GM21360 (cell line): ENCODE measurements around the gene ZNF775.
"Not testable (repeated sequence)": the region's sequence is repeated elsewhere in the genome, so short reads cannot be mapped to it uniquely, and the experiment has no call there.

Experiments
- ATAC-seq: cut with Tn5 transposase; IDR thresholded peaks from one replicate; pipeline ENCODE4 v1.9.1; 2021; ENCODE audit warnings: mild to moderate bottlenecking, moderate library complexity; ENCODE audit not compliant: unreplicated experiment

Gene ZNF775

GRCh38 chr7:150380463-150380862, 1.3 kb downstream of the ZNF775 start:
- no peak for ATAC-seq

DNA sequence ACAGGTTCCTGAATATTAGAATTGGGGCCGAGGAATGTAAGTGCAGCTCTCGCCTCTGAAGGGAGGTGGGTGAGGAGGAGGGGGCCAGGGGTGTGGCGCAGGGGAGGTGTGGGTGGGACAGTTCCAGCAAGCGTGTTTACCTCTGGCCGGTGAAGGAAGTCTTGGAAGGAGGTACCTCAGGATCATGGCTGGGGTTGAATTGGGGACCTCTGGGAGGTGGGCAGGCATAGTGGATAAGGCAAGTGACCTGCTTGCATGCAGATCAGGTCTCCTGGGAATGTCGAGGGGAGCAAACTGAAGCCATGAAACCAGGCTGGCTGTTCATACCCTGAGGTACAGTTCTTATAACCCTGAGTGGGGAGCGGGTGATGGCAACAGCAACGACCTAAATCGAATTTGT, 2.0 kb downstream of the ZNF775 start:
- ATAC-seq, result no peak

GRCh38 chr7:150381785-150382122, 2.6 kb downstream of the ZNF775 start:
- ATAC-seq, result no peak

DNA sequence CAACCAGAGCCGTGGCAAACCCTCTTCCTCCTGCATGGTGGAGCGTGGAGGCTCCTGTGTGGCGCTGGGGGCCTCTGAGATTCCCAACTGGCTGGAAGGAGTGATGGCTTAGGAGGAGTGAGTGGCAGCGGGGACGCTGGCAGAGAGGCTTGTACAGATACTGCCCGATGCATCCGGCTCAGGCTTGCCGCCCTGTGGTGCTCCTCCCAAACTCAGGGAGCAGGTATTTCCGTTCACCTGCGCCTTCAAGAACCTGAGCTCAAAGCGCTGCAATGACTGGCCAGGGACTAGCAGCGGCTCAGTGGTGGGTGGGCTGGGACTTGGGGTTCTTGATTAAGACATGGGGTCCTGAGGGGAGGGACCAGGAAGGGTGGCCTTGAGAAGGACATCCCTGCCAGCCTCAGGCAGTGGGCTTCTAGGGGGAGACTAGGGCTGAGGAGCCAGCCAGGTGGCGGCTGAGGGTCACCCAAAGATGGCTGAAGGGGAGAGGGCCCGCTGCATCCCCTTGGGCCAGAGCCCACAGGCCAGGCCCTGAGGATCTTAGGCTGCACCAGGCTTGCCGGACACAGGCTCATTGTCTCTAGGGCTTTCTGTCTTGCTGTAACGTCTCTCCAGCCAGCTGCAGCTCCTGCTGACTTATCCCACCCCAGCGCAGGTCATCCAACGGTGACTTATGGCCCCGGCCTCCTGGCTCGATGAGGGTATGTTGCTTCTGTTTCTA, 3.2 kb downstream of the ZNF775 start:
- ATAC-seq, result no peak

GRCh38 chr7:150382844-150383225, 3.7 kb downstream of the ZNF775 start:
- no peak for ATAC-seq

DNA sequence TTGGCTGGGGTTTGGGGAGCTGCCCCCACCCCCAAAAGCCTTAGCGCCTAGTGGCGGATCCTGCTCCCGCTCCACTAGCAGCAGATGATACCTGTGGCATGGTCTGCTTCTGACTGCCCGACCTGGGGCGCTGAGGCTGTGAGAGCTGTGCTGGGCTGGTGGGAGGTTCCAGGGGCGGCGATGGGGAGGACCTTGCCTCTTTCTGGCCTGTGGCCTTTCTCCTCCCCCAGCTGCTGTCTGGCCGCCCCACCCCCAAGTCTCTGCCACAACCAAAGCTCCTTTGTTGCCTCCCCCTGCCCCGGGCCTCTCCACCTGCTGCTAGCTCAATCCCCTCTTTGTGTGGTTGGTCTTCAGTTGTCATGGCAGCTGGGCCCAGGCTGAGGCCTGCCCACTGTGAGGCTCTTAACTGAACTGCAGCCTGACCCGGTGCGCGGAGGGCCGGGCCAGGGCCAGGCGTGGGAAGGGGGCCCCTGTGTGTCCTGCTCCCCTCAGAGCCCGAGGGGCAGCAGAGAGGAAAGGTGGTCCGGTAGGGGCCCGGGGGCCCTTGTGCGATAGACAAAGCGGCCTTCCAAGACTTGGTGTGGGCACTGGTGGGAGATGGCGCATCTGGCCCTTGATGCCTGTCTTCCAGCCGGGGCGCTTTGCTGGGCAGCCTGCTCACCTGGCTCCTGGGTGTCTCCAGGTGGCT, 4.7 kb downstream of the ZNF775 start:
- no peak for ATAC-seq

DNA sequence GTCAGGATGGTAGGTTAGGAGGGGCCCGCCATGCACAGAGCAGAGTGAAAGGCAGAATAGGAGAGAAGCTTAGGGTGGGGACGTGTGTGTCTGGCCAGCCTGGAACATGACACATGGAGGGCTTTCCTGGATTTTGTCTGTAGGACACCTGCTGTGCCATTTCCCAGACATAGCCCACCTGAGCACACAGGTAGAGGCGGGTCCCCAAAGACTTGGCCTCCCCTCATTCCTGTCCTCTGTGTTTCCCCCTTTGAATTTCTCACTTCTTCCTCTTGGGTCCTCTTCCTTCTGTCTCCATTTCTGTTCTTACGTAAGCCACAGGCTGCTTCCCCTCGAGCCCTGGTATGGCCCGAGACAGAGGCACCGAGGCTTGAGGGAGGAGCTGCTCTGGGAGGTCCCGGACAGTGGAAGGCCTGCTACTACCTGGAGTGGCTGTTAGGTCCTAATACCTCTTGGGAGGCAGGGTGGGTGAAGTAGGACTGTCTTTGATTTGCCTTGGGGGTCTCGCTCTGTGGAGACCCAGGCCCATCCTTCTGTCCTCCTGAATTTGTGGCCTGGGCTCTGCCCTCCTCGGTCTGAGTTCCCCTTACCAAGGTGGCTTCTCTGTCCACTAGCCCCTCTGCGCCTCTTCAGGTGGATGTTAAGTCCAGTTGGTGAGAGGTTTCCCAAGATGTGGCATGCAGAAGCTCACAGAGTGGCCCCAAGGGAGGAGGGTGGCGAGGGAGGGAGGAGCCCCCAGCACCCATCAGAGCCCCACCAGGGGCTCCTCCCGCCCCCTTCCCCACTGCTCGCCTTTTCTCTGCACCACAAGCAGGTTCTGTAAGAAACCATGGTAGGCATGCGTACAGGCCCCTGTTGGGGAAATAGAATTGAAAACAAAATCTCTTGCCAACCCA, 5.5 kb downstream of the ZNF775 start:
- ATAC-seq, result no peak

- ATAC-seq, result no peak
These were observed 6.2 kb downstream of the ZNF775 start for GRCh38 chr7:150385302-150385723.

DNA sequence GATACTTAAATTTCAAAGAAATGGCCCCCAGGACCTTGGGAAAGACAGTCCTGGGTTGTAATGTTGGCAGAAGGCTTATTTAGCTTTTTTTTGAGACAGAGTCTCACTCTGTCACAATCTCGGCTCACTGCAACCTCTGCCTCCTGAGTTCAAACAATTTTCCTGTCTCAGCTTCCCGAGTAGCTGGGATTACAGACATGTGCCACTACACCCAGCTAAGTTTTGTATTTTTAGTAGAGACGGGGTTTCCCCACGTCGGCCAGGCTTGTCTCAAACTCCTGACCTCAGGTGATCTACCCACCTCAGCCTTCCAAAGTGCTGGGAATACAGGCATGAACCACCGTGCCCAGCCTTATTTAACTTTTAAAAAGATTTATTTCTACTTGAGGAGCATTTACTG, 6.8 kb downstream of the ZNF775 start:
- ATAC-seq, result not testable (repeated sequence)

DNA sequence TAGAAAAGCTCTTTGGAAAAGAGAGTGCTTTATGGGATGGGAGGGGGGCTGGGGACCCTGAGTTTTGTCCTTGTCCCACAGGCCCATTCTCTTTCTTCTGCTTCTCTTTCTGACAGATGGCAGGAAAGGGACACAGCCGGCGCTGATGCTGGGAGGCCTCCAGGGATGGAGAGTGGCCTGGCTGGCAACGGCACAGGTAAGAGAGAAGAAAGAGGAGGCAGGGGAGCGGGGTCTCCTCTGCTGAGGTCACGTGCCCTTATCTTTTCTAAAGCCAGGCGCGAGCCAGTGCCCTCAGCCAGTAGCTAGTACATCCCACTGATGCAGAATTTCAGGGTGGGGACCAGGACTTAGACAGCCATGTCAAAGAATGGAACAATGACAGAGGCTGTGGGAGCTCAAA, 9.2 kb downstream of the ZNF775 start:
- no peak for ATAC-seq

DNA sequence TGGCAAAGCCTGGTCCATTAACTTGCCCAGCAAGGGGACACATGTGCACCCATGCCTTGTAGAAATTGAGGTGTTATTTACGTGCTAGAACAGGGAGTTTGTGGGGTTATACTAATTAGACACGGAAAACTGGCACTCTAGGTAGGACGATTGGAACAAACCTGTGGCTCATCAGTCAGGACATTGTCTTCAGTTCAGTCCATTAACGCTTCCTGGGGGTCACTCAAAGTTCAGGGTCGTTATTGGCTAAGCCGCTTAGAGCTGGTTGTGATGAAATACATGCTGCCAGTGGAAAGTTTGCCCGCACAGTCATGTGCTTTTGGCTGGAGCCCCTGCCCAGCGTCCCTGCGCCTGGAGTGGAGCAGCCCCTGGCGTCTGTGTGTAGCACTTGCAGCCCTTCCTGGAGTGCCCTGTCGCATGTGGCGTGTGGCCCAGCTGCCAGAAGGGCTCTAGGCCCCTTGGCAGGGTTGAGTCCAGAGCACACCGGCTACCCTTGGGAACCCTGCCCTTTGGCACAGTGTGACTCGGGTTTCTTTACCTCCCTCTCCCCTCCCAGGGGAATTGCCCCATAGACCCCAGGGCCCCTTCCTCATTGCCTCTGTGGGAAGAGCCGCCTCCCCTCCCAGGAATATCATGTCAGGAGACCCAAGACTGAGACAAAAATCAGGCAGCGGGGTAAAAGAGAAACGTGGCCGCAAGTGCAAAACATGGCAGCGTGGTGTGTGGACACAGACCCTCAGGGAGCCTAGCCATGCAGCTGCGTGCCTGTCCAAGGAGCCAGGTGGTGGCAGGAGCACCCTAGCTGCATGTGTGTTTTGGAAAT, 9.8 kb downstream of the ZNF775 start:
- ATAC-seq, result no peak

DNA sequence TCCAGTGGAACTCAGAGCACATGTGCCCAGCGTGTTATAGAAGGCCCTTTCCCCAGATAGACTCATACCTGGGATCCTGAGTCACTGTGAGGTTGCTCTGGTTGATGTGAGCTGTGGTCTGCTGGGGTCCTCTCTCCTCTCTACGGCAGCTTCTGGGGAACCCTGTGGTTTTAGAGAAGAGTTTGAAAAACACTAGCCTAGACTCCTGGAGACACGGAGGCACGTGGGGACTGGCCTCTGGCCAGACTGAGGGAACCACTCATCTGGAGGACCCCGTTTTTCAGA, 10.3 kb downstream of the ZNF775 start:
- ATAC-seq, result no peak

GRCh38 chr7:150390205-150390604, 11.1 kb downstream of the ZNF775 start:
- ATAC-seq, result no peak

DNA sequence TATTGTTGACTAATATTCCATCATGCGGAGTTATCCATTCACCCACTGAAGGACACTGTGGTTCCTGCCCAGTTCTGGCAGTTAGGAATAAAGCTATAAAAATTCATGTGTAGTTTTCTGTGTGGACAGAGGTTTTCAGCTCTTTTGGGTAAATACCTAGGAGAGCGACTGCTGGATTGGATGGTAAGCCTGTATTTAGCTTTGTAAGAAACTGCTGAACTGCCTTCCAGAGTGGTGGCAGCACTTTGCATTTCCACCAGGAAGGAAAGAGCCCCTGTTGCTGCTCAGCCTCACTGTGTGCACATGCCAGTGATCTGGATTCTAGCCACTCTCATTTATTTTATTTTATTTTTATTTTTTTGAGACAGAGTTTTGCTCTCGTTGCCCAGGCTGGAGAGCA, 14.2 kb downstream of the ZNF775 start:
- ATAC-seq, result no peak

- no peak for ATAC-seq
These were observed 17.3 kb downstream of the ZNF775 start for GRCh38 chr7:150396426-150396825.

DNA sequence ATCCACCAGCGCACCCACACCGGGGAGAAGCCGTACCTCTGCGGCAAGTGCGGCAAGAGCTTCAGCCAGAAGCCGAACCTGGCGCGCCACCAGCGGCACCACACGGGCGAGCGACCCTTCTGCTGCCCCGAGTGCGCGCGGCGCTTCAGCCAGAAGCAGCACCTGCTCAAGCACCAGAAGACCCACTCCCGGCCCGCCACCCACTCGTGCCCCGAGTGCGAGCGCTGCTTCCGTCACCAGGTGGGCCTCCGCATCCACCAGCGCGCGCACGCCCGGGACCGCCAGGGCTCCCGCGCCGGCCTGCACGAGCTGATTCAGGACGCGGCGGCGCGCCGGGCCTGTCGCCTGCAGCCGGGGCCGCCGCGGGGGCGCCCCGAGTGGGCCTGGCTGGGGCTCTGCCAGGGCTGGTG, 17.7 kb downstream of the ZNF775 start:
- ATAC-seq, result no peak

DNA sequence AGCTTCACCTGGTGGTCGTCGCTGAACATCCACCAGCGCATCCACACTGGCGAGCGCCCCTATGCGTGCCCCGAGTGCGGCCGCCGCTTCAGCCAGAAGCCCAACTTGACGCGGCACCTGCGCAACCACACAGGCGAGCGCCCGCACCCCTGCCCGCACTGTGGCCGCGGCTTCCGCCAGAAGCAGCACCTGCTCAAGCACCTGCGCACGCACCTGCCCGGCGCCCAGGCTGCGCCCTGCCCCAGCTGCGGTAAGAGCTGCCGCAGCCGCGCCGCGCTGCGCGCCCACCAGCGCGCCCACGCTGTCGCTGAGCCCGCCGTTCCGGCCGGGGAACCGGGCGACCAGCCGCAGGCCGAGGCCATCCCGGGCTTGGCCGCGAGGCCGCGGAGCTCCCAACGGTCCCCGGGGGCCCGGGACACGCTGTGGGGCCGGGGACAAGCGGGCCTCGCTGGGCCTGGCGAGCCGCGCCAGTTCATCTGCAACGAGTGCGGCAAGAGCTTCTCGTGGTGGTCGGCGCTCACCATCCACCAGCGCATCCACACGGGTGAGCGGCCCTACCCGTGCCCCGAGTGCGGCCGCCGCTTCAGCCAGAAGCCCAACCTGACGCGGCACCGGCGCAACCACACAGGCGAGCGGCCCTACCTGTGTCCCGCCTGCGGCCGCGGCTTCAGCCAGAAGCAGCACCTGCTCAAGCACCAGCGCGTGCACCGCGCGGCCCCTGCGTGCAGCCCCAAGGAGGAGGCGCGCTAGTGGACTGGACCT, 18.4 kb downstream of the ZNF775 start:
- ATAC-seq, result no peak

DNA sequence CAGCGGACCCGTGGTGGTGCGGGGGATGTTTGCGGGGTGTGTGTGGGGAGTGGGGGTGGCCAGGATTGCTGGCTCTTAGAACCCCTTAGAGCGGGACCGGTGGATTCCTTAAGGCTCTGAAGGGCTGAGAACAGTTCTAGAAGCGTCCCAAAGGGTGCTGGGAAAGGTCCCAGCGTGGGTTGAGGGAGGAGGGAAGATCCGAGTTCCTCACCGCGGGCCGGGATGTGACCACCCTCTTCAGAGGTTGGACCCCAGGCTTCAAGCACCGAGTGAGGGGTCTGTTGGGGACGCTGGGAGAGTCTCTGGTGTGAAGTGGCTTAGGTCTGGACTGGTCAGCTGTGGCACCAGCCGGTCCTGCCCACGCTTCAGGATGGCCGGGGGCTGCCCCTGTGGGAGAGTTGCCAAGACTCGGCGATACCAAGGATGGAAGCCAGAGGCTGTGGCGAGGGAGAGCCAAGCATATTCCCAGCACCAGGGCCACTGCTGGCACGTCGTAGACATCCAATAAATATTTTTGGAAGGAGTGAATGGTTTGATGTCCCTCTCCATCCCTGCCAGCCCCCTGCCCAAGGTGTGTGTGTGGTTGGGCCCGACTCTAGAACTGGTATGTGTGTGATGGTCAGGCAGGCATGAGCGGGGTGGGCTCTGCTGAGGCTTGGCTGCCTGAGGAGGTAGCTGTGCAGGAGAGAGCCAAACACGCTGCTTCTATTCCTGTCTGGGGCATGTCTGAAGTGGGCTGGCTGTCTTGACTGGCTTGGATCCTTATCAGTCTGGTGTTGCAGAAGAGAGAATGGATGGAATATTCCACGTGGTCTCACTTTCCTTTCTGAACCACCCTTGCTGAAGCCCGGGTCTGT, 19.2 kb downstream of the ZNF775 start:
- ATAC-seq, result no peak

GRCh38 chr7:150398965-150399320, 19.8 kb downstream of the ZNF775 start:
- no peak for ATAC-seq
